Activated naive CD8-positive, alpha-beta T cell treated with anti-CD3 and anti-CD28 coated beads for 36 hours (primary cell): ENCODE results near the gene SLC22A2. TPM values are rescaled to one million over a fixed set of nuclear protein-coding genes. Genes with fewer than 3 reads are reported as not detected.

Source experiments
- DNase-seq: peaks from one replicate; pipeline ENCODE4 v3.0.0; 2021
- H3K27ac Mint-ChIP-seq: one replicate; pipeline ENCODE4 v1.8.0; 2022; ENCODE audit warnings: mild to moderate bottlenecking, moderate library complexity, mixed read lengths
- H3K27me3 Mint-ChIP-seq: one replicate; pipeline ENCODE4 v1.8.0; 2022; ENCODE audit warnings: mild to moderate bottlenecking, mixed read lengths
- H3K36me3 Mint-ChIP-seq: one replicate; pipeline ENCODE4 v1.8.0; 2021; ENCODE audit warnings: mild to moderate bottlenecking, mixed read lengths
- H3K4me1 Mint-ChIP-seq: one replicate; pipeline ENCODE4 v1.8.0; 2021; ENCODE audit warnings: mixed read lengths
- H3K4me3 Mint-ChIP-seq: one replicate; pipeline ENCODE4 v1.8.0; 2022; ENCODE audit warnings: mild to moderate bottlenecking, moderate library complexity, mixed read lengths
- H3K9me3 Mint-ChIP-seq: one replicate; pipeline ENCODE4 v1.8.0; 2022; ENCODE audit warnings: mixed read lengths
- total RNA-seq, 2 experiments: library from RNA; stranded (reverse); gene quantifications; one replicate each; pipeline ENCODE4 v1.2.3, GENCODE V29; 2021

Gene SLC22A2
- total RNA-seq, 2 experiments from 2014 or later, result not detected

DNA sequence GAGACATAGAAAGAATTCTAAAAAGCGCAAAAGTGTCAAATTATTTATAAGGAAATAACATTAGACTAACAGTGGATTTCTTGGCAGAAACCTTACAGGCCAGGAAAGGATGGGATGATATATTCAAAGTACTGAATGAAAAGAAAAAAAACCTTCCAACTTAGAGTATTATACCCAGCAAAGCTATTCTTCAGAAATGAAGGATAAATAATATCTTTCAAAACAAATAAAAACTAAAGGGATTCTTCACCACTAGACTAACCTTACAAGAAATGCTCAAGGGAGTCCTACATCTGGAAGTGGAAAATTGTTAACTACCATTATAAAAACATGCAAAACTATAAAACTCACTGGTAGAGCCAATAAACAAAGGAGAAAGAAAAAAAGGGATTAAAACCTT, 65.8 kb downstream of the SLC22A2 start:
- no peak overlapping the region for H3K27ac Mint-ChIP-seq
- H3K9me3 Mint-ChIP-seq, result peaks cover 27% of the 10 kb centered on the region
- H3K36me3 Mint-ChIP-seq, result peaks cover 2% of the 10 kb centered on the region
- peaks cover 2% of the 10 kb centered on the region for H3K4me1 Mint-ChIP-seq
- H3K4me3 Mint-ChIP-seq, result no peak overlapping the region
- DNase-seq, result no peak
- peaks cover 13% of the 10 kb centered on the region for H3K27me3 Mint-ChIP-seq

DNA sequence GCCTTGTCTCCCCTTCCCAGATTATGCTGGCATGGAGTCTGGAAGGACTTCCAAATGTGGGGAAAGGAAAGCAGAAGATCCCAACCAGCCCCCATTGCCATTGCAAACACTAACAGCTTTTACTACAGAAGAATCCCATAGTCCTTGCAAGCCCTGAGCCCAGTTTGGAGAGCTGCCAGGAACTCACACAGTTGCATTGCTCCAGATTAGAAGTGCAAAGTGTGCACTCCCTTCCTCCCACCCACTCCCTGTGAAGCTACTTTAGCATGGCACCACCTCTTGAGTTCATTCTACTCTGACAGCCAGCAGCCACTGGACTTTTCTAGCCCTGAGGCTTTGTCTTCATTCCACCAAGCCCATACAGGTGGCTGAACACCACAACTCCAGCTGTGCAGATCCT, 67.6 kb downstream of the SLC22A2 start:
- no peak overlapping the region for H3K4me3 Mint-ChIP-seq
- DNase-seq, result no peak
- H3K36me3 Mint-ChIP-seq, result peaks cover 2% of the 10 kb centered on the region
- H3K27me3 Mint-ChIP-seq, result peaks cover 11% of the 10 kb centered on the region
- H3K4me1 Mint-ChIP-seq, result peaks cover 2% of the 10 kb centered on the region
- no peak overlapping the region for H3K27ac Mint-ChIP-seq
- peaks cover 28% of the 10 kb centered on the region for H3K9me3 Mint-ChIP-seq

DNA sequence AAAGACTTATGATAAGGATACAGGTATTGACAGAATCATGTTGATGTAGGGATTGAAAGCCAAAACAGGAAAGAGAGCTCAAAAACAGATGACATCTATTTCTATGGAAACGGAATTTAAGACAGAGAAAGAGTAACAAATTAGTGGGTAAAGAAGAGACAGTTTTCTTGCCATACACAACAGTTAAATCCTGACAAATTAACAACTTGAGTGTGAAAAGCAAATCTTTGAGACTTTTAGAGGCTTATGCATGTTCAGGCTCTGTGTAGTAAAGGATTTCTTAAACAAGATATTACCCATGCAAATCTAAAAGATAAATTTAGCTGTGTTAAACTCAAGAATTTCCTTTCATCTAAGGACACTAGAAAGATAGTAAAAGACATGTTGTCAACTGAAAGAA, 68.5 kb downstream of the SLC22A2 start:
- DNase-seq, result no peak
- H3K9me3 Mint-ChIP-seq, result peaks cover 29% of the 10 kb centered on the region
- peaks cover 2% of the 10 kb centered on the region for H3K4me1 Mint-ChIP-seq
- no peak overlapping the region for H3K27ac Mint-ChIP-seq
- no peak overlapping the region for H3K4me3 Mint-ChIP-seq
- H3K27me3 Mint-ChIP-seq, result peaks cover 11% of the 10 kb centered on the region
- peaks cover 2% of the 10 kb centered on the region for H3K36me3 Mint-ChIP-seq

GRCh38 chr6:160188773-160189172, 69.8 kb downstream of the SLC22A2 start:
- Mint-ChIP-seq H3K27me3 (peaks cover 20% of the 10 kb centered on the region), H3K36me3 (peaks cover 2% of the 10 kb centered on the region), H3K4me1 (peaks cover 2% of the 10 kb centered on the region), H3K9me3 (peaks cover 18% of the 10 kb centered on the region), H3K27ac (no peak overlapping the region), H3K4me3 (no peak overlapping the region)
- DNase-seq, result no peak

DNA sequence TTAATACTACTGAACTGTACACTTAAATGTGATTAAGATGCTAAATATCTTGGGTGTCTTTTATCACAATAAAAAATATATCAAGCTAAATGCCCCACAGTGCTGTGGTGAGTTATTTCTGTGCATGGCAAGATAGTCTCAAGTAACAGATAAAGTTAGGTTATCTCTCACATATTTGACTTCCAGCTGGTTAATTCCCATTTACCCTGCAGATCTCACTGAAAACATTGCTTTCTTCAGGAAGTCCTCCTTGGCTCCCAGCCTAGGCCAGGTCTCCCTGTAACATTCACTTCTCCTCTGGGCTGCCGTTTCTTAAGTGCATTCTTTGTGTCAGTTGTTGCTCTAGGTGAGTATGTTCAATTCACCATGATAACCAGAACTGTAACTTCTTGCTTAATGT, 77.9 kb downstream of the SLC22A2 start:
- Mint-ChIP-seq H3K9me3 (peaks cover under 1% of the 10 kb centered on the region), H3K36me3 (no peaks in the 10 kb centered on the region), H3K4me3 (no peak overlapping the region), H3K27me3 (peaks cover 20% of the 10 kb centered on the region), H3K4me1 (no peaks in the 10 kb centered on the region), H3K27ac (no peak overlapping the region)
- no peak for DNase-seq

GRCh38 chr6:160178271-160178670, 80.3 kb downstream of the SLC22A2 start:
- DNase-seq, result no peak
- Mint-ChIP-seq H3K9me3 (no peaks in the 10 kb centered on the region), H3K27ac (no peak overlapping the region), H3K27me3 (peaks cover 9% of the 10 kb centered on the region), H3K4me1 (no peaks in the 10 kb centered on the region), H3K36me3 (no peaks in the 10 kb centered on the region), H3K4me3 (no peak overlapping the region)

DNA sequence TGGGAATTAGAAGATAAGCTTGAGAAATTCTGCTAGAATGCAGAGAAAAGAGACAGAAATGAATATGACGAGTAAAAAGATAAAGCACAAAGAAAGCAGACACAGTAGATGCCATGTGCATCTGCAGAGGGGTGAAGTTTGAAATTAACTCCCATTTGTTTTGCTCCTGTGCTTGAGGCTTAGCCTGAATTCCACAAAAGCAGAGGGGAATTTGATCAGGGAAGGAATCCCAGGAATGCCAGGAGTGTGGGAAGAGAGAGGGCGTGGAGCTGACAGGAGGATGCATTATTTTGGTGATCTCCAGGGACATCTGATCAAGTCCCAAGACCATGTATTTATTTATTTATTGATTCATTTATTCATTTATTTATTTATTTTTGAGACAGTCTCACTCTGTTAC, 81.4 kb downstream of the SLC22A2 start:
- H3K4me1 Mint-ChIP-seq, result no peaks in the 10 kb centered on the region
- no peak for DNase-seq
- H3K36me3 Mint-ChIP-seq, result no peaks in the 10 kb centered on the region
- peaks cover 13% of the 10 kb centered on the region for H3K27me3 Mint-ChIP-seq
- H3K9me3 Mint-ChIP-seq, result no peaks in the 10 kb centered on the region
- no peak overlapping the region for H3K4me3 Mint-ChIP-seq
- H3K27ac Mint-ChIP-seq, result no peak overlapping the region

- H3K36me3 Mint-ChIP-seq, result no peaks in the 10 kb centered on the region
- peaks cover 1% of the 10 kb centered on the region for H3K9me3 Mint-ChIP-seq
- no peak for DNase-seq
- H3K4me1 Mint-ChIP-seq, result no peaks in the 10 kb centered on the region
- peaks cover 14% of the 10 kb centered on the region for H3K27me3 Mint-ChIP-seq
- no peak overlapping the region for H3K4me3 Mint-ChIP-seq
- no peak overlapping the region for H3K27ac Mint-ChIP-seq
Measured at GRCh38 chr6:160174681-160175080, 83.9 kb downstream of the SLC22A2 start.

GRCh38 chr6:160173806-160174527, 84.7 kb downstream of the SLC22A2 start:
- DNase-seq, result no peak
- peaks cover 1% of the 10 kb centered on the region for H3K9me3 Mint-ChIP-seq
- H3K4me3 Mint-ChIP-seq, result no peak overlapping the region
- H3K36me3 Mint-ChIP-seq, result no peaks in the 10 kb centered on the region
- H3K4me1 Mint-ChIP-seq, result no peaks in the 10 kb centered on the region
- no peak overlapping the region for H3K27ac Mint-ChIP-seq
- H3K27me3 Mint-ChIP-seq, result peaks cover 14% of the 10 kb centered on the region

DNA sequence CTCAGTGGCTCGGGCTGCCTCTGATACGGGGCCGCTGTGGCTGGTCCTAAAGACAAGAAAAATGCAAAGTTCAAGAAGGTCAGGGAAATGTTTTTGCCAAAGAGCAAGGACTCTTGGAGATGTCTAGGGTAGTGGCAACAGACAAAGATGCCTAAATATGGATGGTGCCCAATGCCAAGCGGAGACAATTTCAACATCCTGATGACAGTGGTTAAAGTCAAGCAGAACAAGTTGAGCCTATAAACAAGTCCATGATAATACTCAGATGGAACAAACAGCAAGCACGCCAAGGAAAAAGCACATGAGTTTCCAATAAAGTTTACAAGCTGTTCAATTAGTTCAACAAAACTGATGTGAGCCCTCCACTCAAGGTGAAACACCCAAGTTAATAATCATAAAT, 85.9 kb downstream of the SLC22A2 start:
- no peaks in the 10 kb centered on the region for H3K4me1 Mint-ChIP-seq
- H3K27me3 Mint-ChIP-seq, result peaks cover 14% of the 10 kb centered on the region
- H3K9me3 Mint-ChIP-seq, result peaks cover 1% of the 10 kb centered on the region
- no peak overlapping the region for H3K4me3 Mint-ChIP-seq
- H3K36me3 Mint-ChIP-seq, result no peaks in the 10 kb centered on the region
- no peak overlapping the region for H3K27ac Mint-ChIP-seq
- no peak for DNase-seq

DNA sequence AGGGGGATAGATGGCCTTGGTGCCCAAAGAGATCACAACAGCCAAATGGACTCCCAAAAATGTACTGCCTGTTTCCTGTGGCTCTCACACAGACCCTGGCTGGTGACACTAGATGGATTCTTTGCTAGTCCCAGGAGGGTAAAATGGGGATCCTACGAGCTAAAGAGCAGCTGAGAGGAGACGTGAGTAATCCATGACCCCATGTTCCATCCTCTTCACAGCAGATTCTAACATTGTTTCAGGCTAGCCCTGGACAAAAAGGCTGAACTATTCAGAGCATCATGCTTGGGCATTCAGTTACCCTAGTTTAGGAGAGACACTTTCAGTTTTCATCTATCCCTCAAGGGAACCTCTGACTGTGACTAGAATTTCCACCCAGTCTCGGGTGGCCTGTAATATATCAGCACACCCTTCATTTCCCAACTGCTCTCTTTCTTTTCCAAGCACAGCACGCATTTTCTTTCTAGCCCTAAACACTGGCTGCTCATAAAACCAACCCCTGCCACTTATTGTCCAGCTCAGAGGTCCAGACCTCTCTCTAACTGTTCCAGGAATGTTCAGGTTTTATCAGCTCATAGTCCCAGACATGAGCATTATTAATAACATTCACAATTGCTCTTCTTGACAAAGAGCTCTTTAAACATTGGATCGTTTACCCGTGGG, 88.5 kb downstream of the SLC22A2 start:
- DNase-seq, result no peak
- H3K4me1 Mint-ChIP-seq, result no peaks in the 10 kb centered on the region
- peaks cover 3% of the 10 kb centered on the region for H3K9me3 Mint-ChIP-seq
- H3K36me3 Mint-ChIP-seq, result no peaks in the 10 kb centered on the region
- no peak overlapping the region for H3K27ac Mint-ChIP-seq
- no peak overlapping the region for H3K4me3 Mint-ChIP-seq
- H3K27me3 Mint-ChIP-seq, result peaks cover 8% of the 10 kb centered on the region

GRCh38 chr6:160167604-160168399, 90.8 kb downstream of the SLC22A2 start:
- Mint-ChIP-seq H3K9me3 (peaks cover 5% of the 10 kb centered on the region), H3K4me3 (no peak overlapping the region), H3K4me1 (no peaks in the 10 kb centered on the region), H3K27me3 (peaks cover 7% of the 10 kb centered on the region), H3K36me3 (no peaks in the 10 kb centered on the region), H3K27ac (no peak overlapping the region)
- no peak for DNase-seq

Other genes with a start within 250 kb of the SLC22A2 start
- under 1 TPM in 1 of 2 experiments, not detected in 1; 0.85 TPM for gene SLC22A1, start 137.0 kb downstream of the SLC22A2 start, total RNA-seq
- not detected for gene SLC22A3, start 89.6 kb upstream of the SLC22A2 start, total RNA-seq